Upper lobe of right lung (tissue), 1 donor: ENCODE measurements around the gene VPS25. TPM values are rescaled to one million over a fixed set of nuclear protein-coding genes. Genes with fewer than 3 reads are reported as not detected.
"Not testable (repeated sequence)": the region's sequence is repeated elsewhere in the genome, so short reads cannot be mapped to it uniquely, and the experiment has no call there.

Source experiments
- ATAC-seq: fragments of 200-7000 bp; cut with Tn5 transposase; one replicate; pipeline ENCODE4 v1.9.1; 2020; ENCODE audit warnings: mild to moderate bottlenecking, moderate library complexity
- DNase-seq: peaks from one replicate; pipeline ENCODE4 v3.0.0-alpha.2; 2020
- H3K27ac ChIP-seq: fragments of 200-600 bp; one replicate; pipeline ENCODE4 v1.8.0; 2022
- H3K27me3 ChIP-seq: fragments of 200-600 bp; one replicate; pipeline ENCODE4 v1.8.0; 2022; ENCODE audit warnings: mild to moderate bottlenecking
- H3K36me3 ChIP-seq: fragments of 200-600 bp; one replicate; pipeline ENCODE4 v1.8.0; 2022
- H3K4me1 ChIP-seq: fragments of 200-600 bp; one replicate; pipeline ENCODE4 v1.8.0; 2022
- H3K4me3 ChIP-seq: fragments of 200-600 bp; one replicate; pipeline ENCODE4 v1.8.0; 2022; ENCODE audit warnings: mild to moderate bottlenecking
- H3K9me3 ChIP-seq: fragments of 200-600 bp; one replicate; pipeline ENCODE4 v1.8.0; 2022
- CTCF ChIP-seq: fragments of 200-600 bp; IDR thresholded peaks from one replicate; pipeline ENCODE4 v1.8.0; 2022; ENCODE audit warnings: antibody characterized with exemption
- intact Hi-C: fragments of 100-400 bp; cut with DNase I; formaldehyde crosslinking; loops from one replicate; pipeline ENCODE4 v1.11.0; 2022
- total RNA-seq: library from RNA; stranded (reverse); fragmentation: NEBNext Ultra II Directional; extraction: Animal tissue kit (Norgen Biotek cat#: 25700); gene quantifications from one replicate; pipeline ENCODE4 v1.2.1, GENCODE V29; 2021
- donor health status: DM: no; HTN: yes; CAD: no; lungs with severe emphysema.

The VPS25 gene
- total RNA-seq, 1 donor from 2014 or later: 42.3 TPM

- Histone ChIP-seq H3K36me3 (no peaks in the 10 kb centered on the region), H3K4me3 (no peak overlapping the region), H3K9me3 (no peaks in the 10 kb centered on the region), H3K4me1 (no peaks in the 10 kb centered on the region), H3K27ac (no peak overlapping the region), H3K27me3 (peaks cover 18% of the 10 kb centered on the region)
- intact Hi-C loops: no loop called here
- no peak for TF ChIP-seq CTCF
- DNase-seq (no peak), ATAC-seq (no peak)
These were observed 7.1 kb upstream of the VPS25 start for GRCh38 chr17:42766124-42766523.

DNA sequence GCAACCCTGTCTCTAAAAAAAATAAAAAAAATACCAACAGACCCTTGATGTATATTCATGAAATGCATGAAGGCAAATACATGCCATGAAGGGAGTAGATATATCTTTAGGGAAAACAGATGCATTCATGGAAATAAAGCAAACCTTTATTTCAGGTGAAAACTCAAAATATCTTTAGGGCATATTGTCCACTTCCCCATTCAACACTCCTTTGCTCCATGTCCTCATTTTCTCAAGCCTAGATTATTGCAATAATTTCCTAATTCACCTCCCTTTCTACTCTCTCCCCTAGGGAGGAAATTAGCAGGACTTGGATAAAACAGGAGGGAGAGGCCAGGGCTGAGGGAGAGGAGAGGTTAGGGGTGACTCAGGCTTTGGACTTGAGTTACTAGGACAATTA lies 5.7 kb upstream of the VPS25 start:
- ATAC-seq (no peak), DNase-seq (no peak)
- H3K9me3 ChIP-seq: no peaks in the 10 kb centered on the region
- H3K36me3 ChIP-seq: no peaks in the 10 kb centered on the region
- H3K27ac ChIP-seq: no peak overlapping the region
- H3K4me1 ChIP-seq: peaks cover under 1% of the 10 kb centered on the region
- H3K4me3 ChIP-seq: no peak overlapping the region
- H3K27me3 ChIP-seq: peaks cover 9% of the 10 kb centered on the region
- TF ChIP-seq CTCF: no peak
- intact Hi-C loops: no loop called here

GRCh38 chr17:42768006-42768405 lies 5.2 kb upstream of the VPS25 start:
- intact Hi-C loops, H3K9me3 ChIP-seq, ATAC-seq, H3K4me3 ChIP-seq, DNase-seq, H3K27me3 ChIP-seq, H3K4me1 ChIP-seq, H3K27ac ChIP-seq, H3K36me3 ChIP-seq: not testable (repeated sequence)

GRCh38 chr17:42769964-42770363 lies 3.3 kb upstream of the VPS25 start:
- peaks cover 14% of the 10 kb centered on the region for H3K4me1 ChIP-seq
- H3K9me3 ChIP-seq, H3K4me3 ChIP-seq, H3K36me3 ChIP-seq, H3K27ac ChIP-seq, intact Hi-C loops, ATAC-seq, H3K27me3 ChIP-seq, DNase-seq: not testable (repeated sequence)

- peaks cover 30% of the 10 kb centered on the region for H3K36me3 ChIP-seq
- intact Hi-C loops: no loop called here
- H3K27ac ChIP-seq: peak overlapping the region; percentile 84
- no peak for DNase-seq
- peak overlapping the region; percentile 86 for H3K4me3 ChIP-seq
- peaks cover 14% of the 10 kb centered on the region for H3K4me1 ChIP-seq
- ATAC-seq: no peak
- no peaks in the 10 kb centered on the region for H3K27me3 ChIP-seq
- no peaks in the 10 kb centered on the region for H3K9me3 ChIP-seq
- TF ChIP-seq CTCF: no peak
These were observed 332 bp upstream of the VPS25 start for GRCh38 chr17:42772945-42773289.

GRCh38 chr17:42774066-42774745 lies 957 bp downstream of the VPS25 start:
- no peak for TF ChIP-seq CTCF
- Histone ChIP-seq H3K4me1 (peaks cover 14% of the 10 kb centered on the region), H3K36me3 (peaks cover 43% of the 10 kb centered on the region), H3K27ac (no peak overlapping the region), H3K4me3 (peak overlapping the region; percentile 86), H3K9me3 (no peaks in the 10 kb centered on the region), H3K27me3 (no peaks in the 10 kb centered on the region)
- intact Hi-C loops: no loop called here
- no peak for ATAC-seq
- DNase-seq: no peak
